MG63 (cell line): ENCODE data around the gene SSX4. TPM values are rescaled to one million over a fixed set of nuclear protein-coding genes. Genes with fewer than 3 reads are reported as not detected.
"Not testable (repeated sequence)": the region's sequence is repeated elsewhere in the genome, so short reads cannot be mapped to it uniquely, and the experiment has no call there.

Source experiments
- DNase-seq: peaks from one replicate; pipeline ENCODE4 v3.0.0-alpha.2; 2020
- H3K27me3 ChIP-seq: fragments of 250-450 bp; sonication (Bioruptor Pico); 2 replicates; pipeline ENCODE4 v1.5.1; 2020; ENCODE audit warnings: mild to moderate bottlenecking, moderate library complexity
- H3K36me3 ChIP-seq: fragments of 250-450 bp; sonication (Bioruptor Pico); 2 replicates; pipeline ENCODE4 v1.5.1; 2020; ENCODE audit warnings: mild to moderate bottlenecking, moderate library complexity
- H3K4me3 ChIP-seq: fragments of 250-450 bp; sonication (Bioruptor Pico); 2 replicates; pipeline ENCODE4 v1.5.1; 2020; ENCODE audit warnings: mild to moderate bottlenecking, moderate library complexity
- H3K9me3 ChIP-seq: fragments of 250-450 bp; sonication (Bioruptor Pico); 2 replicates; pipeline ENCODE4 v1.5.1; 2020; ENCODE audit warnings: mild to moderate bottlenecking, moderate library complexity
- total RNA-seq: library from RNA; depleted of rRNA; stranded (reverse); fragments of >200 nt; shearing (Covaris generic); gene quantifications from 2 replicates; pipeline ENCODE4 v1.2.3, GENCODE V29; 2014; ENCODE audit warnings: low replicate concordance; rRNA removed

The SSX4 gene, protein sequence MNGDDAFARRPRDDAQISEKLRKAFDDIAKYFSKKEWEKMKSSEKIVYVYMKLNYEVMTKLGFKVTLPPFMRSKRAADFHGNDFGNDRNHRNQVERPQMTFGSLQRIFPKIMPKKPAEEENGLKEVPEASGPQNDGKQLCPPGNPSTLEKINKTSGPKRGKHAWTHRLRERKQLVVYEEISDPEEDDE
- total RNA-seq, result not detected in 2 replicates

GRCh38 chrX:48383239-48383638, at the start of gene SSX4:
Gene SSX4 (plus strand): TSS chrX:48383539. CDS start chrX:48384054, 515 bp downstream.
- H3K36me3 ChIP-seq, H3K9me3 ChIP-seq, H3K27me3 ChIP-seq, DNase-seq, H3K4me3 ChIP-seq: not testable (repeated sequence)

GRCh38 chrX:48346059-48346458, 37.3 kb upstream of the SSX4 start:
- H3K4me3 ChIP-seq, H3K9me3 ChIP-seq, H3K27me3 ChIP-seq, H3K36me3 ChIP-seq, DNase-seq: not testable (repeated sequence)

DNA sequence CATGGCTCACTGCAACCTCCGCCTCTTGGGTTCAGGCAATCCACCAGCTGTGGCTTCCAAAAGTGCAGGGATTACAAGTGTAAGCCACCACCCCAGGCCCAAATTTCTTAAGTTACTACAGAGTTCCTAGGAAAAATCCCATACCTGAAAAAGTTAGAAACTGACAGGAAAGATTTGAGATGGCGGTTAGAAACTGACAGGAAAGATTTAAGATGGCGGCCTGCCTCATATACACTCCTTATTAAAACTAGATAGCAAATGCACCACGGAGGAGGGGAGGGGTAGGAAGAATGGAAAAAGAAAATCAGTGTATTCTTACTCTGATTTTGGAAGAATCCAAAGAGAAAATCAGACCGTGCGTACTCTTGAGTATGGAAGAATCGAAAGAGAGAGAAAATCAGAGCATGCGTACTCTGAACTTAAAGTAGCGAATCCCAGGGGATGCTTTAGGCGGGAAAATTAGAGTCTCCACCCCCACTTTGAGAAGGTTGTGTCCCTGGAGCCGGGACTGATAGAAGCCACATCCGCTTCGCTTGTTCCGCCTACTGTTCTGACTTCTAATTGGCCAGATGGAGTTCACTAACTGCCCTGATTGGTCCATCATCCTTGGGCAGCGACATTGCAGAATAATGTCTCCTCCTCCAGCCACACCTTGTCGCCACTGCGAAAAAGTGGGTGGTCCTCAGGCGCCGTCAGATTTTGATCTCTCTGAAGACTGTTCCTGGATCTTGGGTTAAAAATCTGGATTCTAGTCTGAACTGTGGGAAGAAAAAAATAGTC, 26.8 kb upstream of the SSX4 start, which contains the start of gene SSX3:
Gene SSX3, minus strand, starts transcription at position 389 of the 780 bp plus-strand sequence. CDS start 1,454 bp downstream, outside the sequence.
- not testable (repeated sequence) for H3K4me3 ChIP-seq, H3K27me3 ChIP-seq, H3K9me3 ChIP-seq, DNase-seq, H3K36me3 ChIP-seq

- no peaks in the 10 kb centered on the region for H3K27me3 ChIP-seq
- no peak overlapping the region for H3K4me3 ChIP-seq
- H3K36me3 ChIP-seq, result no peaks in the 10 kb centered on the region
- no peaks in the 10 kb centered on the region for H3K9me3 ChIP-seq
- no peak for DNase-seq
These were observed 25.7 kb upstream of the SSX4 start for GRCh38 chrX:48357681-48358080.

- not testable (repeated sequence) for H3K4me3 ChIP-seq, H3K27me3 ChIP-seq, H3K36me3 ChIP-seq, DNase-seq, H3K9me3 ChIP-seq
These were observed 24.1 kb upstream of the SSX4 start for GRCh38 chrX:48359281-48359680.

GRCh38 chrX:48367717-48368408, 15.5 kb upstream of the SSX4 start:
- H3K9me3 ChIP-seq, H3K4me3 ChIP-seq, DNase-seq, H3K27me3 ChIP-seq, H3K36me3 ChIP-seq: not testable (repeated sequence)

GRCh38 chrX:48370408-48370807, 12.9 kb upstream of the SSX4 start:
- DNase-seq, H3K9me3 ChIP-seq, H3K36me3 ChIP-seq, H3K27me3 ChIP-seq, H3K4me3 ChIP-seq: not testable (repeated sequence)

DNA sequence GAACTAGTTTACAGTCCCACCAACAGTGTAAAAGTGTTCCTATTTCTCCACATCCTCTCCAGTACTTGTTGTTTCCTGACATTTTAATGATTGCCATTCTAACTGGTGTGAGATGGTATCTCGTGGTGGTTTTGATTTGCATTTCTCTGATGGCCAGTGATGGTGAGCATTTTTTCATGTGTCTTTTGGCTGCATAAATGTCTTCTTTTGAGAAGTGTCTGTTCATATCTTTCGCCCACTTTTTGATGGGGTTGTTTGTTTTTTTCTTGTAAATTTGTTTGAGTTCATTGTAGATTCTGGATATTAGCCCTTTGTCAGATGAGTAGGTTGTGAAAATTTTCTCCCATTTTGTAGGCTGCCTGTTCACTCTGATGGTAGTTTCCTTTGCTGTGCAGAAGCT, 13.6 kb downstream of the SSX4 start:
- not testable (repeated sequence) for DNase-seq, H3K9me3 ChIP-seq, H3K27me3 ChIP-seq, H3K4me3 ChIP-seq, H3K36me3 ChIP-seq

GRCh38 chrX:48397825-48398224, 14.5 kb downstream of the SSX4 start:
- not testable (repeated sequence) for DNase-seq, H3K4me3 ChIP-seq, H3K27me3 ChIP-seq, H3K36me3 ChIP-seq, H3K9me3 ChIP-seq

- H3K9me3 ChIP-seq, H3K27me3 ChIP-seq, H3K36me3 ChIP-seq, DNase-seq, H3K4me3 ChIP-seq: not testable (repeated sequence)
These were observed 28.5 kb downstream of the SSX4 start, which contains the start of gene SSX4B for GRCh38 chrX:48411860-48412259. Gene SSX4B (minus strand): TSS chrX:48411960. CDS start chrX:48411372, 588 bp downstream.

GRCh38 chrX:48427027-48427716, 43.8 kb downstream of the SSX4 start:
- not testable (repeated sequence) for DNase-seq, H3K4me3 ChIP-seq, H3K9me3 ChIP-seq, H3K36me3 ChIP-seq, H3K27me3 ChIP-seq

DNA sequence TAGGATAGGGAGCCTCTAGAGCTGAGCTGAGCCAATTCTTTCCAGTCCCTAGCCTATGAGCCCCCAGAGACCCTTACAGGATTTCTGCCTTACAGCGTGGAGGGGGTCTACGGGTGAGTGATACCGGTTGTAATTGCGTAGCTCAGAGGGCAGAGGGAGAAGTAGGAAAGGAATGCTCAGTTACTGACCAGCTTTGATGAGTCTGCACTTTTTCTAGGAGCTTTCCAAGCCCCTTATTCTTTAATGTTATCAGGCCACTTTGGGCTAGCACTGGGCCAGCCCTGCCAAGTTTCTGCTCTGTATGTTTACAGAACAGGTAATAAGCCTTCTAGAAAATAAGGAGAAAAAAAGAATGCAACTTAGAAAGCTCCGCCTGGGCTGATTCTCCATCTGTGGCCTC, 46.3 kb downstream of the SSX4 start:
- H3K36me3 ChIP-seq, H3K9me3 ChIP-seq, H3K4me3 ChIP-seq, H3K27me3 ChIP-seq, DNase-seq: not testable (repeated sequence)

DNA sequence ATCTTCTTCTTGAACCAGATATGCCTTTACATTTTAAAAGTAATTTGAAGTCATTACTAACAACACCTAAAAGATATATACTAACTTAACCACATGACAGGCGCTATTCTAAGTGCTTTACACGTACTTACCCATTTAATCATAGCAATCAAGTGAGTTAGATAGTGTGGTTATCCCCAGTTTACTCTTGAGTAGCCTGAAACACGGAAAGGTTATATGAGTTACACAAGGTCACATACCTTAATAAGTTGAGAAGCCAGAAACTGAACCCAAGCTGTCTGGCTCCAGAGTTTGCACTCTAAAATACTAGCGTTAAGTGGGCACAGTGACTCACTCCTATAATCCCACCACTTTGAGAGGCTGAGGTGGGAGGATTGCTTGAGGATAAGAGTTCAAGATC, 46.8 kb downstream of the SSX4 start:
- H3K9me3 ChIP-seq, H3K36me3 ChIP-seq, H3K27me3 ChIP-seq, H3K4me3 ChIP-seq, DNase-seq: not testable (repeated sequence)

DNA sequence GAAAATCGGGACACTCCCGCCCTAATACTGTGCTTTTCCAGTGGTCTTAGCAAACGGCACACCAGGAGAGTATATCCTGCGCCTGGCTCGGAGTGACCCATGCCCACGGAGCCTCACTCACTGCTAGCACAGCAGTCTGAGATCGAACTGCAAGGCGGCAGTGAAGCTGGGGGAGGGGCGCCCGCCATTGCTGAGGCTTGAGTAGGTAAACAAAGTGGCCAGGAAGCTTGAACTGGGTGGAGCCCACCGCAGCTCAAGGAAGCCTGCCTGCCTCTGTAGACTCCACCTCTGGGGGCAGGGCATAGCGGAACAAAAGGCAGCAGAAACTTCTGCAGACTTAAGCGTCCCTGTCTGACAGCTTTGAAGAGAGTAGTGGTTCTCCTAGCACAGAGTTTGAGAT, 50.4 kb downstream of the SSX4 start:
- not testable (repeated sequence) for DNase-seq, H3K4me3 ChIP-seq, H3K27me3 ChIP-seq, H3K36me3 ChIP-seq, H3K9me3 ChIP-seq
